ENCODE measurements around the gene LGALSL. TPM values are rescaled to one million over a fixed set of nuclear protein-coding genes. Genes with fewer than 3 reads are reported as not detected.
A peak's percentile ranks its signal among the peaks of the same experiment; 100 is the strongest.

Gene LGALSL
- total and polyA plus RNA-seq, 12 donors, result 5.3 to 24.8 (median 11.0) TPM

DNA sequence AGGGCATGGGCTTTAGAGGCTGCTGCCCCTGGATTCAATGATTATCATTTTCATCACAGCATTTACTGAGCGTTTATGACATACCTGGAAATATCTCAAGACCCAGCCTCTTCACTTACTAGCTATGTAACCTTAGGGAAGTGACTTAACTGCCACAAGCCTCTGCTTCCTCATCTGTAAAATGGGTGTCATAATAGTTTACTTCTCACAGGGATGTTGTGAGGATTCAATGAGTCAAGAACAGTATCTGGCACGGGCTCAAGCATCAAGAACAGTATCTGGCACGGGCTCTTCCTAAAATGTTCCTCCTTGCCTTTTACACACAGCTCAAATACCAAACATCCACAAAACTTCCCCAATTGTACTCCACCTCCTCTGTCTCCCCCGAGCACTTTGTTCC is 31.4 kb downstream of the LGALSL start:
- intact Hi-C loops (cut with DNase I), result loop anchor here in 9 of 10 donors (5.0 to 10.0 kb wide), 6 partner anchors 138 to 441 kb away; no protein-coding TSS in a partner anchor
- WGBS, 2 donors, result 70 to 77% methylated on average over 4 of the region's 4 CpGs
- no peak for DNase-seq

DNA sequence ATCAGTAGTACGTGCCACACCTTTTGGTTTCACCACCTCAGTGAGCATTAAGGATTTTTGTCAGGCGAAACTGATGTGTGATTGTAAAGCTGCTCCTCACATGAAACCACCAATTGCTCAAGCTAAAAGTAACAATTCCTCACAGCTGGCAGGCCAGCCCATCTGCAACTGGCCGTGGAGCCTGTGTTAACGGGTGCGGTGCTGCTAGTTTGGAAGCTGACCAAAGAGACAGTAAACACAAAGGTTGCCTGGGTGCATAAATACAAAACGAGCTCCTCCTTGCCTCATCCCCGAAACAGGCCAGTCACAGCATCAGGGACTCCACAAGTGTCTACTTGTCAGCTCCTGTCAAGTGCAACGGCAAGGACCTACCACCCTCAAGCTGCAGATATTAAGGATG is 32.0 kb downstream of the LGALSL start:
- Histone ChIP-seq H3K27ac (no peak overlapping the region), H3K4me3 (no peak overlapping the region), H3K9me3 (no peaks in the 10 kb centered on the region), H3K36me3 (no peaks in the 10 kb centered on the region), H3K4me1 (peaks cover 4 to 39% (median 21%) of the 10 kb centered on the region in 9 donors), H3K27me3 (peaks cover 0 to 6% (median 0%) of the 10 kb centered on the region in 7 donors)
- 34 to 44% methylated on average over 8 of the region's 8 CpGs for WGBS, 2 donors
- ATAC-seq (peak in 5 of 8 donors; percentile 24 to 87 (median 73)), DNase-seq (peak; percentile 24 to 31)
- TF ChIP-seq, protein P1, sequence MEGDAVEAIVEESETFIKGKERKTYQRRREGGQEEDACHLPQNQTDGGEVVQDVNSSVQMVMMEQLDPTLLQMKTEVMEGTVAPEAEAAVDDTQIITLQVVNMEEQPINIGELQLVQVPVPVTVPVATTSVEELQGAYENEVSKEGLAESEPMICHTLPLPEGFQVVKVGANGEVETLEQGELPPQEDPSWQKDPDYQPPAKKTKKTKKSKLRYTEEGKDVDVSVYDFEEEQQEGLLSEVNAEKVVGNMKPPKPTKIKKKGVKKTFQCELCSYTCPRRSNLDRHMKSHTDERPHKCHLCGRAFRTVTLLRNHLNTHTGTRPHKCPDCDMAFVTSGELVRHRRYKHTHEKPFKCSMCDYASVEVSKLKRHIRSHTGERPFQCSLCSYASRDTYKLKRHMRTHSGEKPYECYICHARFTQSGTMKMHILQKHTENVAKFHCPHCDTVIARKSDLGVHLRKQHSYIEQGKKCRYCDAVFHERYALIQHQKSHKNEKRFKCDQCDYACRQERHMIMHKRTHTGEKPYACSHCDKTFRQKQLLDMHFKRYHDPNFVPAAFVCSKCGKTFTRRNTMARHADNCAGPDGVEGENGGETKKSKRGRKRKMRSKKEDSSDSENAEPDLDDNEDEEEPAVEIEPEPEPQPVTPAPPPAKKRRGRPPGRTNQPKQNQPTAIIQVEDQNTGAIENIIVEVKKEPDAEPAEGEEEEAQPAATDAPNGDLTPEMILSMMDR (IDR thresholded peaks at IDR 0.05), result no peak
- intact Hi-C loops (cut with DNase I), result loop anchor here in 9 of 10 donors (2.0 to 10.0 kb wide), 7 partner anchors 139 to 441 kb away; no protein-coding TSS in a partner anchor

More for the DNA sequence above, 31.4 kb downstream of the LGALSL start:
- H3K9me3 ChIP-seq, result no peaks in the 10 kb centered on the region
- H3K27me3 ChIP-seq, result peaks cover 0 to 6% (median 0%) of the 10 kb centered on the region in 7 donors
- ATAC-seq, result no peak
- TF ChIP-seq, protein P1 (IDR thresholded peaks at IDR 0.05), result no peak
- H3K36me3 ChIP-seq, result no peaks in the 10 kb centered on the region
- peaks cover 4 to 39% (median 21%) of the 10 kb centered on the region in 9 donors for H3K4me1 ChIP-seq
- no peak overlapping the region for H3K27ac ChIP-seq
- H3K4me3 ChIP-seq, result no peak overlapping the region

DNA sequence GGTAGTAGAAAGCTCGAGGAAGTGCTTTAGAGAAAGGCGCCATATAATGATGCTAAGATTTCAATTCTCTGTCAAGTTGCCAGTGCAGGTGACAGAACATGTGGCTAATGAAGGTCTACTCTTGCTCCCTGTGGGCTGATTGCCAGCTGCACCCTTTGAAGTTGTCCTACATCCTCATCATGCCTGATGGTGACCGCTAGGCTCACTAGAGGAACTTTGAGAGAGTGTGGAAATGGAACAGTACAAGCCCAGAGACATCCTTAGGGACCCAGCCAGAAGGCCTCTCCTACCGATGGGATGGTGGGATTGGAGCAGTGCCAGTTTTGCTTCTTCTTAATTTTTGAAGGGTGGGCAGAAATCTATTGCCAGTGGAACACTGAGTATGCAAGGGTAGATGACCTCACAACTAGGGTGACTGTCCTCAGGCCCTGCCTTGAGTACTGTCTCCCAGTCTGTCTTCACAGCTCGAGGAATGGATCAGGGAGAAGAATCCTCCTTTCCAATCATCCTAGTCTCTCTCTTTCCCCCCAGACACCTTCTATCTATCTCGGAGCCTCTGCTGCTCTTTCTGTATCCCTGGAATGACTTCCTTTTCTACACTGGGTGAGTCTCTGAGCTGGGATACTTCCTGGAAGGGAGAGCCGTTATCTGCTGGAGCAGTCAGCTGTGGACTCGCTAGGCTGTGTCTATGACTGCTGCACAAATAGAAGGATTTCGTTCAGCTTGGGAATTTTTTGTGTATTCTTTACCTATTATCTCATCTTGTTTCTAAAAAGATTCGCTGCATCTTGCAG is 33.5 kb downstream of the LGALSL start:
- 48 to 53% methylated on average over 10 of the region's 10 CpGs for WGBS, 2 donors
- intact Hi-C loops (cut with DNase I), result loop anchor here (1.0 to 10.0 kb wide), 10 partner anchors 140 to 443 kb away; no protein-coding TSS in a partner anchor
- Histone ChIP-seq H3K36me3 (no peaks in the 10 kb centered on the region), H3K27ac (peak overlapping the region in 1 of 10 donors; percentile 8), H3K27me3 (peaks cover 0 to 6% (median 0%) of the 10 kb centered on the region in 7 donors), H3K4me1 (peaks cover 4 to 39% (median 21%) of the 10 kb centered on the region in 9 donors), H3K4me3 (no peak overlapping the region), H3K9me3 (no peaks in the 10 kb centered on the region)
- DNase-seq, result no peak
- TF ChIP-seq, protein P1 (IDR thresholded peaks at IDR 0.05), result no peak
- ATAC-seq, result peak in 7 of 8 donors; percentile 23 to 73 (median 40)

DNA sequence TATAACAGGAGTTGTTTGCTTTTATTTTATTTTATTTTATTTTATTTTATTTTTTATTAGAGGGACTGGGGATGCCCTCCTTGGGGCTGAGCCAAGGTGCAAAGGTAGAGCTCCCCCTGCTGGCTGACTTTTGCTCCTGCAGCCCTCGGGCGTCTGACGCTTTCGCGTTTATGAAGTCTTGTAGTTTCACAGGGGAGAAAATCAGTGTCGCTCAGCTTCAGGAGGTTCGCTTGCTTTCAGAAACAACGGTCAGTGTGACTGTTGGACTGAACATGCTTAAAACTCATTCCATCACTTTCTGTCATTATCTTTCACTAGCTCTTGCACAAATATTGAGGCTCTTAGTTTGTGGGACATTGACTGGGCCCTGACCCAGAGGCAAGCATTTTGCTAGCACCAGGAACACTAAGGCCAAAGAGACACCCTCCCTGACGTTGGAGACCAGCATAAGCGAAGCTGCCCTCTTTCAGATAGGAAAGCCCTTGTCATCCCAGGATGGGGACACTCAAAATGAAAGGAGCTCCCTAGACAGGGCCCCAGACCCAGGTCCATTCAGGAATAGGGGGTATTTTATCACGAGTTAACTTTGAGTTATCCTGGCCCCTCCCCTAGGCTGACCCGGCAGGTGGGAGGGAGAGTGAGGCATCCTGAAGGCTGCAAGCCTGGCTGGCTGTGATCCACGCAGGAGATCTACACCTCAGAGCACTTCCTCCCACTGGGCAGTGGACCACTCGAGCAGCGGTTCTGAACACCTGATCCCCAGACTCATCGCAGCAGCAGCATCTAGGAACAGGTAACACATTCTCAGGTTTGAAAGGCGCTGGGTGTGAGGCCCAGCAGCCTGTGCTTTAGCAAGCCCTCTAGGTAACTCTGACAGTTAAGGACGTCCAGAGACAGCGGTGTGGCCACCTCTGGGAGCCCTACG is 34.4 kb downstream of the LGALSL start:
- H3K27ac ChIP-seq, result no peak overlapping the region
- ATAC-seq (peak; percentile 34 to 87 (median 76)), DNase-seq (peak; percentile 63 to 72)
- no peaks in the 10 kb centered on the region for H3K36me3 ChIP-seq
- H3K9me3 ChIP-seq, result no peaks in the 10 kb centered on the region
- intact Hi-C loops (cut with DNase I), result loop anchor here (1.0 to 10.0 kb wide), 10 partner anchors 141 to 444 kb away; no protein-coding TSS in a partner anchor
- H3K4me3 ChIP-seq, result no peak overlapping the region
- H3K27me3 ChIP-seq, result peaks cover 0 to 6% (median 0%) of the 10 kb centered on the region in 7 donors
- TF ChIP-seq, protein P1 (IDR thresholded peaks at IDR 0.05), result peak; percentile 94 to 98 (median 97)
- peaks cover 4 to 35% (median 21%) of the 10 kb centered on the region in 9 donors for H3K4me1 ChIP-seq
- WGBS, 2 donors, result 49 to 51% methylated on average over 20 of the region's 20 CpGs
